A549 treated with ZK216348 at 1 μM for 4 hours (cell line): ENCODE measurements around the gene GHDC. TPM values are rescaled to one million over a fixed set of nuclear protein-coding genes. Genes with fewer than 3 reads are reported as not detected.

Source experiments
- total RNA-seq: library from RNA; stranded (reverse); fragments of 200-300 nt; extraction: Qiagen RNA extraction; gene quantifications from 5 replicates; pipeline ENCODE4 v1.2.3, GENCODE V29; 2022; ENCODE audit warnings: low read depth

The GHDC gene, protein sequence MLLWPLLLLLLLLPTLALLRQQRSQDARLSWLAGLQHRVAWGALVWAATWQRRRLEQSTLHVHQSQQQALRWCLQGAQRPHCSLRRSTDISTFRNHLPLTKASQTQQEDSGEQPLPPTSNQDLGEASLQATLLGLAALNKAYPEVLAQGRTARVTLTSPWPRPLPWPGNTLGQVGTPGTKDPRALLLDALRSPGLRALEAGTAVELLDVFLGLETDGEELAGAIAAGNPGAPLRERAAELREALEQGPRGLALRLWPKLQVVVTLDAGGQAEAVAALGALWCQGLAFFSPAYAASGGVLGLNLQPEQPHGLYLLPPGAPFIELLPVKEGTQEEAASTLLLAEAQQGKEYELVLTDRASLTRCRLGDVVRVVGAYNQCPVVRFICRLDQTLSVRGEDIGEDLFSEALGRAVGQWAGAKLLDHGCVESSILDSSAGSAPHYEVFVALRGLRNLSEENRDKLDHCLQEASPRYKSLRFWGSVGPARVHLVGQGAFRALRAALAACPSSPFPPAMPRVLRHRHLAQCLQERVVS
- total RNA-seq, result 11.9 to 22.4 TPM (median 20.1 TPM) in 5 replicates

DNA sequence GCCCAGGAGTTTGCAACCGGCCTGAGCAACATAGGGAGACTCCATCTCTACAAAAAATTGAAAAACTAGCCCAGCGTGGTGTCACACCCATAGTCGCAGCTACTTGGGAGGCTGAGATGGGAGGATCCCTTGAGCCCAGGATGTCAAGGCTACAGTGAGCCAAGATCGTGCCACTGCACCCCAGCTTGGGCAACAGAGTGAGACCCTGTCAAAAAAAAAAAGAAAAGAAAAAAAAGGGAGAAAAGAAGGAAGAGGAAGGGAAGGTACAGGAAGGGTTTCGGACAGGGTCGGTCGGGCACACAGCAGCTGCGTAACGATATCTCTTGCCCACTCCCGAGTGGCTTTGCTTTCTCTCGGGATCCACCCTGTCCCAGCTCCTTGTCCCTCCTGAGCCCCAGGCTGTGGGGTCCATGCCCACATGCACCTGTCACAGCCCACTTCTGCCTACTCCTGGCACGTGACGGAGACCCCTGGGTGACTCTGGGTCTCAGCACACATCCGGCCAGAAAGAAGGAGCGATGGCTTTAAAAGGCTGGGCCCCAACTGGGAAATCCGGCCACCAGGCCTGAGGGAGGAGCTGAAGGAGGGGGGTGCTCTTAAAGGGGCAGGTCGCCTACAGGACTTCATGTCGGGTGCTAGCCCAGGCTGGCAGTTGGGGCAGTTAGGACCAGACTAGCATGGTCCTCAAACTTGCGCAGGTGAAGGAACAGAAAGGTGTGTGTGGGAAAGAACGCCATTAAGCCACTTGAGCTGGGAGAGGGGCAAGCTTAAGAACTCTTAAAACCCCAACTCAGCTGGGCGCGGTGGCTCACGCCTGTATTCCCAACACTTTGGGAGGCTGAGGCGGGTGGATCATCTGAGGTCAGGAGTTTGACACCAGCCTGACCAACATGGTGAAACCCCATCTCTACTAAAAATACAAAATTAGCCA is at the start of gene GHDC:
Gene GHDC (minus strand): TSS at position 526 of the 931 bp plus-strand sequence. CDS start 913 bp downstream, outside the sequence.

DNA sequence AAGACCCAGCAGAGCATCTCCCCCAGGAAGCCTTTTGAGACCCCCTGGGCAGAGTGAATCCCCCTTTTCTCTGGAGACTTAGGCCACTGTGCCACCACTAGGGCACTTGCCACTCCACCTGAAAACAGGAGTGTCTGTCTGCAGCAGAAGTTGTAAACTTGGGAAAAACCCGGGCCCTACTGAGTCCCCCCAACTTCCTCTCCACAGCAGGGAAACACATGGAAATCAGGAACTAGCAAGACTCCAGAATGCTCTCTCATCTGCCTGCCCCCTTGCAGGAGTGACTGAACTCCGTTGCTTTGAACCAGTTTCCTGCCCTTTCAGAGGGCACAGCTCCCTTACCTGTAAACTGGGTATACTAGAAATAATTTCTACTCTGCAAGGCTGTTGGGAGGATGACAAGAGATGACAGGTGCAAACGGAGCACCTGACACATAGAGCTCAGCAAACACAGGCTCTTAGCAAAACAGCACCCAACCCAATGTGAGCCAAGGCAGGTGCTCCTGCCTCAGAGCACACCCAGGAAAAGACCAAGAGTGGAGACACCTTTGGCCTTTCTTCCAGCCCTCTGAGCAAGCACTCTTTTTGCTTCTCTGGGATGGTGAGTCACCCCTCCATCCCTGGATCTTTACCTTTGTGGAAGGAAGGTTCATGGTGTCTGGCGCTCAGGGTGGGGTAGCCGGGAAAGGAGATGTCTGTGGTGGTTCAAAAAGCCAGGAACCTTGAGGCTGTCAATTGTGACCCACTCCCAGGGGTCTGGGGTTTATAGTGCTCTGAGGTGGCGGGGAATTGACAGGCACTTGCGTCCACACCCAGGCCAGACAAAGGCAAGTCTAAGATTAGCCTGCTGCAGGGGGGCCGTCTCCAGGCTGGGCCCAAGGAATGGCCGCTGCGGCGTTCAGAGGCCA is 9.3 kb downstream of the GHDC start, which contains the start of gene HCRT:
Gene HCRT (minus strand): TSS at position 740 of the 908 bp plus-strand sequence. CDS start 87 bp downstream, at position 653.

DNA sequence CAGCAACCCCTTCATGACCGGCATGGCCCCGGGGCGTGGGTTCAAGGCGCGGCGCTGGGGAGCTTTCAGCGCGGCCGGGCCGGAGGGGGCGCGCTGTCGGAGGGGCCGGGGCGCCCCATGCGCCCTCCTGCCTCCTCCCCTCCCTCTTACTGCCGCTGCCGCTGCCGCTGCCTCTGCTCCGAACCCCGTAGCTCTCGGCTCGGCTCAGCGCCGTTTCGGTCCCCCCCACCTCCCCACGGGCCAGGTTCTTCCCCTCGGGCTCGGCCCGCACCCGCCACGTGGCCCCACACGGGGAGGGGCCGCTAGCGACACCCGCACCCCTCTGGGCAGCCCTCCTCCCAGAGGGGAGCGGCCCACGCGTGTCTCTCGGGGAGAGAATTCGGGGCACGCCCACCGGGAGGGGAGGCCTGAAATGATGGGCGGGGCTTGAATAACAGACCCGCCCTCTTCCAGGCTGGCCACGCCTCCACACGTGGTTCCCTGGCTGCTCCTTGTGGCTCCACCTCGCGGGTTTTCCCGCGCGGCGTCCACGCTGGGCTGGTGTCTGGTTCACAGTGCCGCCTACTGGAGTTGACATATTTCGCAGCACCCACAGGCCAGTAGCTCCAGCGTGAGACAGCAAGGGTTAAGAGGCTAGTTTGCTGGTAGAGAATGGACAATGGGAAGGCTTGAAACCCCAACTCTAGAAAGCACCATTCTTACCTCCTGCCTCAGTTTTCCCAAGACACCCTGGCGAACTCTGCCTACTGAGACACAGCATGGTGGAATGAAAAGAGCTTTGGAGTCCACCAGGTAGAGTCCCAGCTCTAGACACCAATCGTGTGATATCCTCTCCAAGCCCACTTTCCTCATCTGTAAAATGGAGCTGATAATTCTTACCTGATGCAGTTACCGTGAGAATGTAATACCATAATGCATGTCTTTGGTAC is 13.1 kb downstream of the GHDC start, which contains the start of gene KCNH4:
Gene KCNH4 (minus strand): TSS at position 221 of the 929 bp plus-strand sequence. CDS start 197 bp downstream, at position 24.

Other genes with a start within 250 kb of the GHDC start
- gene CNP, start 227.7 kb downstream of the GHDC start, total RNA-seq, result 53.6 to 76.8 TPM (median 69.5 TPM) in 5 replicates
- gene DNAJC7, start 177.1 kb downstream of the GHDC start, total RNA-seq, result 116 to 138 TPM (median 126 TPM) in 5 replicates
- 40.2 to 49.3 TPM (median 45.6 TPM) in 5 replicates for gene NKIRAS2, start 174.4 kb downstream of the GHDC start, total RNA-seq
- gene C17orf113, start 143.9 kb downstream of the GHDC start, total RNA-seq, result 0.40 to 1.2 TPM (median 0.76 TPM) in 5 replicates
- 0.19 to 0.44 TPM (median 0.22 TPM) in 4 of 5 replicates, not detected in the other for gene ZNF385C, start 96.0 kb downstream of the GHDC start, total RNA-seq
- gene DHX58, start 81.8 kb downstream of the GHDC start, total RNA-seq, result 0.40 to 0.70 TPM (median 0.46 TPM) in 5 replicates
- 31.8 to 56.4 TPM (median 52.0 TPM) in 5 replicates for gene KAT2A, start 73.1 kb downstream of the GHDC start, total RNA-seq
- not detected in 5 replicates for gene HSPB9, start 71.7 kb downstream of the GHDC start, total RNA-seq
- gene RAB5C, start 39.5 kb downstream of the GHDC start, total RNA-seq, result 198 to 273 TPM (median 264 TPM) in 5 replicates
- 0.18 to 0.48 TPM (median 0.33 TPM) in 5 replicates for gene KCNH4, start 13.4 kb downstream of the GHDC start, total RNA-seq
- 0.55 TPM in 1 of 5 replicates, not detected in the others for gene HCRT, start 9.0 kb downstream of the GHDC start, total RNA-seq
- gene STAT5B, start 81.9 kb upstream of the GHDC start, total RNA-seq, result 22.4 to 32.5 TPM (median 29.7 TPM) in 5 replicates
- gene STAT5A, start 94.0 kb upstream of the GHDC start, total RNA-seq, result 4.4 to 7.2 TPM (median 5.7 TPM) in 5 replicates
- gene STAT3, start 193.9 kb upstream of the GHDC start, total RNA-seq, result 61.1 to 82.9 TPM (median 74.4 TPM) in 5 replicates
- gene CAVIN1, start 228.8 kb upstream of the GHDC start, total RNA-seq, result 367 to 513 TPM (median 475 TPM) in 5 replicates